Measurements from ENCODE around the gene GSTM4. TPM values are rescaled to one million over a fixed set of nuclear protein-coding genes. Genes with fewer than 3 reads are reported as not detected.

GSTM4 gene
- total and polyA plus RNA-seq, 9 of the 15 experiments (the other 6 are each of a cell fraction or from before 2014, with no cell fraction given): 18.8 to 53.4 (median 38.8) TPM

GRCh38 chr1:109621379-109622136, 34.3 kb upstream of the GSTM4 start:
- BruUV-seq (replicated peaks): no TSS peak
- intact Hi-C loops (cut with micrococcal nuclease) (no loop called here), in situ Hi-C loops (cut with MboI) (loop anchor here (5.0 kb wide), 1 partner anchor 74 kb away; the partner anchor contains the start of gene GNAI3)
- no peak for FAIRE-seq
- Histone ChIP-seq H3K79me2 (ENCODE audit: control insufficient read depth, insufficient read depth, low read length) (peaks cover 55% of the 10 kb centered on the region), H3K36me3 (ENCODE audit: control insufficient read depth, insufficient read depth, low read length) (peaks cover 9% of the 10 kb centered on the region; the same call in 1 of the 3 replicates), H3K27ac (ENCODE audit: extremely low read depth, low read depth, low read length) (no peak overlapping the region), H3K9me3 (replicated peaks; ENCODE audit: control insufficient read depth, insufficient read depth, low read depth, low read length) (no peaks in the 10 kb centered on the region), H2AFZ (ENCODE audit: low read depth, low read length) (no peak overlapping the region), H3K4me2 (ENCODE audit: insufficient read depth, low read length) (peak overlapping the region; percentile 96), H3K9ac (ENCODE audit: insufficient read depth in 1 of 2, low read depth in 2 of 2, low read length in 2 of 2) (peak overlapping the region in 1 of 2 experiments; percentile 98; a peak in 2 of 4 replicates), H4K20me1 (replicated peaks; ENCODE audit: control insufficient read depth, insufficient read depth, low read length) (peaks cover 5% of the 10 kb centered on the region; the same call in 1 of the 2 replicates), H3K4me3 (peak overlapping the region; percentile 61), H3K9me1 (ENCODE audit: control insufficient read depth, insufficient read depth, low read length) (no peaks in the 10 kb centered on the region), H3K4me1 (replicated peaks in 1 of 2; ENCODE audit: control insufficient read depth in 2 of 2, insufficient read depth in 2 of 2, low read length in 2 of 2) (peaks cover 32 to 66% of the 10 kb centered on the region in 2 experiments), H3K27me3 (ENCODE audit: control insufficient read depth in 2 of 2, insufficient read depth in 2 of 2, low read length in 2 of 2) (no peaks in the 10 kb centered on the region)
- peak in 1 of 2 experiments; percentile 16 for TF ChIP-seq E2F6 (IDR thresholded peaks at IDR 0.05; ENCODE audit: borderline replicate concordance in 1 of 2, extremely low read depth in 1 of 2, insufficient read depth in 1 of 2, insufficient read length in 1 of 2, low read depth in 1 of 2, low read length in 1 of 2, poor library complexity in 1 of 2, severe bottlenecking in 1 of 2)
- peak; percentile 39; the same call in 1 of the 2 replicates for TF ChIP-seq KAT7 (CRISPR knock-in tag; IDR thresholded peaks at IDR 0.05; ENCODE audit: borderline replicate concordance)
- no peak for TF ChIP-seq RFX5 (IDR thresholded peaks at IDR 0.05; ENCODE audit: low read depth, low read length)
- no peak for TF ChIP-seq ZNF224 (CRISPR knock-in tag; IDR thresholded peaks at IDR 0.05)
- TF ChIP-seq ZNF785 (CRISPR knock-in tag; IDR thresholded peaks at IDR 0.05): no peak
- TF ChIP-seq KDM5B (IDR thresholded peaks at IDR 0.05; ENCODE audit: insufficient replicate concordance, low read depth, low read length): peak; percentile 11
- TF ChIP-seq GTF2E2 (tag; IDR thresholded peaks at IDR 0.05): no peak
- DNase-seq (ENCODE audit: extremely low read depth in 1 of 4, low spot score in 3 of 4): no peak
- WGBS (ENCODE audit: insufficient coverage, low coverage, missing lambda C conversion rate): 43% methylated on average over 12 of the region's 13 CpGs
- no peak for ATAC-seq
- POLR2A ChIA-PET: interaction anchor here (0.7 to 1.9 kb wide), 4 partner anchors 9 to 269 kb away, joined by 3 to 5 read pairs (median 3); partner anchors contain the start of gene GNAI3
- CTCF ChIA-PET (ENCODE audit: low intra/inter-chr PET ratio): no interaction called here

Measured in K562 (cell line).